GM12864 (cell line): Measurements from ENCODE around the gene ZDHHC5.
"Not testable (repeated sequence)": the region's sequence is repeated elsewhere in the genome, so short reads cannot be mapped to it uniquely, and the experiment has no call there.

Source experiments
- DNase-seq: peaks from one replicate; pipeline ENCODE4 v3.0.0-alpha.2; 2011; ENCODE audit warnings: low read depth
- H3K4me3 ChIP-seq: 2 replicates; pipeline ENCODE4 v1.5.1; 2011; ENCODE audit warnings: mild to moderate bottlenecking, low read depth, low read length, control low read depth
- CTCF ChIP-seq: IDR thresholded peaks from 2 replicates; pipeline ENCODE4 v1.5.1; 2011; ENCODE audit warnings: low read depth, mild to moderate bottlenecking, moderate library complexity, low read length, control low read depth, inconsistent platforms; ENCODE audit errors: missing control alignments

The ZDHHC5 gene

GRCh38 chr11:57648801-57649735 lies 18.8 kb upstream of the ZDHHC5 start:
- TF ChIP-seq CTCF, result no peak
- no peak for DNase-seq
- H3K4me3 ChIP-seq, result no peak overlapping the region

GRCh38 chr11:57649826-57650738 lies 17.8 kb upstream of the ZDHHC5 start, which contains the start of gene YPEL4:
YPEL4 (minus strand) TSS chr11:57649912; CDS start chr11:57647107, 2,805 bp downstream.
- no peak for TF ChIP-seq CTCF
- DNase-seq, result no peak
- no peak within 1 kb of the TSS for H3K4me3 ChIP-seq

GRCh38 chr11:57650739-57651090 lies 17.2 kb upstream of the ZDHHC5 start:
- no peak for DNase-seq
- no peak for TF ChIP-seq CTCF
- H3K4me3 ChIP-seq, result no peak overlapping the region

GRCh38 chr11:57651408-57651807 lies 16.5 kb upstream of the ZDHHC5 start:
- TF ChIP-seq CTCF, result no peak
- no peak for DNase-seq
- no peak overlapping the region for H3K4me3 ChIP-seq

- not testable (repeated sequence) for H3K4me3 ChIP-seq, DNase-seq
These were observed 15.7 kb upstream of the ZDHHC5 start for GRCh38 chr11:57652230-57652629.

- no peak overlapping the region; the same call in 1 of the 2 replicates for H3K4me3 ChIP-seq
- TF ChIP-seq CTCF, result no peak
- no peak for DNase-seq
These were observed 15.3 kb upstream of the ZDHHC5 start for GRCh38 chr11:57652662-57653061.

GRCh38 chr11:57653163-57653562 lies 14.8 kb upstream of the ZDHHC5 start:
- no peak overlapping the region for H3K4me3 ChIP-seq
- TF ChIP-seq CTCF, result no peak

More at GRCh38 chr11:57653163-57653562, 14.8 kb upstream of the ZDHHC5 start:
- DNase-seq, result no peak
